ENCODE measurements around the gene EVA1B.

EVA1B gene

GRCh38 chr1:36274201-36274600, 49.2 kb downstream of the EVA1B start:
- DNase-seq = no peak

GRCh38 chr1:36273024-36273423, 50.4 kb downstream of the EVA1B start:
- no peak for DNase-seq
